Esophagus muscularis mucosa (tissue), 4 donors: ENCODE data around the gene ANKRD11. TPM values are rescaled to one million over a fixed set of nuclear protein-coding genes. Genes with fewer than 3 reads are reported as not detected.

ENCODE experiments used
- DNase-seq: peaks from one replicate; pipeline ENCODE4 v3.0.0-alpha.2; 2017; ENCODE audit errors: extremely low spot score
- H3K27ac ChIP-seq, 4 donors: fragments of 200-600 bp; sonication (generic); replicated peaks in 1 of 4; 1 replicate in 3 of 4; 2 replicates in 1 of 4; pipeline ENCODE4 v1.5.1; 2016 to 2019; ENCODE audit warnings: mild to moderate bottlenecking in 1 of 4
- H3K27me3 ChIP-seq, 4 donors: fragments of 200-600 bp; sonication (generic); one replicate each; pipeline versions ENCODE4 v1.5.1 to v1.6.0; 2016 to 2019
- H3K36me3 ChIP-seq, 4 donors: fragments of 200-600 bp; sonication (generic); one replicate each; pipeline ENCODE4 v1.5.1; 2016 to 2019
- H3K4me1 ChIP-seq, 4 donors: fragments of 200-600 bp; sonication (generic); one replicate each; pipeline ENCODE4 v1.5.1; 2016 to 2019
- H3K4me3 ChIP-seq, 4 donors: fragments of 200-600 bp; sonication (generic); 1 replicate in 2 of 4; 2 replicates in 2 of 4; pipeline ENCODE4 v1.5.1; 2016 to 2019; ENCODE audit warnings: mild to moderate bottlenecking in 4 of 4, moderate library complexity in 1 of 4
- H3K9me3 ChIP-seq, 4 donors: fragments of 200-600 bp; sonication (generic); 1 replicate in 3 of 4; 2 replicates in 1 of 4; pipeline ENCODE4 v1.5.1; 2016 to 2019
- EP300 ChIP-seq: sonication (generic); formaldehyde crosslinking; IDR thresholded peaks from one replicate; pipeline ENCODE4 v1.6.1; 2017; ENCODE audit warnings: antibody characterized with exemption
- POLR2A ChIP-seq: fragments of 450-650 bp; IDR thresholded peaks from one replicate; pipeline ENCODE4 v1.6.1; 2017; ENCODE audit warnings: antibody characterized with exemption, moderate library complexity, mild to moderate bottlenecking, low read depth
- POLR2AphosphoS5 ChIP-seq, 2 donors: sonication (generic); formaldehyde crosslinking; IDR thresholded peaks; one replicate each; pipeline ENCODE4 v1.6.1; 2017; ENCODE audit warnings: antibody characterized with exemption in 2 of 2
- WGBS: methylation state at CpG from one replicate; pipeline ENCODE4 v1.1.5; 2018; 5-methylcytosine and 5-hydroxymethylcytosine counted together
- intact Hi-C: fragments of 100-400 bp; cut with DNase I; formaldehyde crosslinking; loops from one replicate; pipeline ENCODE4 v1.15.1; 2023
- total RNA-seq, 4 donors: library from RNA; depleted of rRNA; stranded (reverse); fragments of >200 nt; gene quantifications; one replicate each; pipeline versions ENCODE4 v1.1.0 to v1.2.1, GENCODE V29; 2016
- TF ChIP-seq, protein P1 (sequence below), 3 experiments: fragments of 200-600 bp in 2 of 3; fragments of 450-650 bp in 1 of 3; sonication (generic) in 2 of 3; IDR thresholded peaks; one replicate each; pipeline ENCODE4 v1.5.1; 2017 to 2019; ENCODE audit warnings: antibody characterized with exemption in 3 of 3, mild to moderate bottlenecking in 2 of 3, moderate library complexity in 1 of 3

ANKRD11 gene
- total RNA-seq, 4 donors from 2014 or later = 60.8 to 119 (median 105) TPM

GRCh38 chr16:89354325-89354724, 136.0 kb downstream of the ANKRD11 start:
- 83% methylated on average over 6 of the region's 6 CpGs for WGBS
- H3K4me3 ChIP-seq = no peak overlapping the region
- H3K27ac ChIP-seq = no peak overlapping the region
- no peaks in the 10 kb centered on the region for H3K27me3 ChIP-seq
- no peaks in the 10 kb centered on the region for H3K9me3 ChIP-seq
- H3K4me1 ChIP-seq = peaks cover 47 to 81% (median 72%) of the 10 kb centered on the region in 4 donors
- intact Hi-C loops = no loop called here
- H3K36me3 ChIP-seq = peaks cover 0 to 7% (median 0%) of the 10 kb centered on the region in 4 donors
- TF ChIP-seq POLR2AphosphoS5 (IDR thresholded peaks at IDR 0.05) (no peak), POLR2A (no peak), EP300 (no peak)
- DNase-seq = no peak

DNA sequence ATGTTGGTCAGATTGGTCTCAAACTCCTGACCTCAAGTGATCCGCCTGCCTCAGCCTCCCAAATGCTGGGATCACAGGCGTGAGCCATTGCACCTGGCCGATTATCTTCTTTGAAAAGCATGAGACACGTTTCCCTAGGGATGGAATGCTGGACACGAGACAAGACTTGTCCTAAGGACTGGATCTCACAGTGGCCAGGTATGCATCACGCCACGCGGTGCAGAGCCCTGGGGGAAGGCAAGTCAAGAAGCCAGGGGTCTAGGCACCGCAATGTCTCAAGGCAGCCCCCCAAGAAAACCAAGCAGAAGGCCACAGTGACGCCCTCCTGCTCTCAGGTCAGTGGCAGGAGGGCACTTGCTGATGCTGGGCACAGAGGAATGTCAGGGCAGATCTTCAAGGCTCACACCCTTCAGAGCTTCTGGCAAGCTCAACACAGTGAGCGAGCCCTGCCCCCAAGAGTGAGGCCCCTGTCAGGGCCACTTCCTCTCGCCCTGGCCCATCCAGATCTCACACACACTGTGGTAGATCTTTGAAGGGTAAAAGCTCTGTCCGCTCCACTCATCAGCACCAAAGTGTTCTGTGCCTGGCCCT, 138.2 kb downstream of the ANKRD11 start:
- H3K4me3 ChIP-seq = no peak overlapping the region
- H3K27ac ChIP-seq = no peak overlapping the region
- TF ChIP-seq EP300 (no peak), POLR2A (no peak), POLR2AphosphoS5 (IDR thresholded peaks at IDR 0.05) (no peak)
- TF ChIP-seq, protein P1, sequence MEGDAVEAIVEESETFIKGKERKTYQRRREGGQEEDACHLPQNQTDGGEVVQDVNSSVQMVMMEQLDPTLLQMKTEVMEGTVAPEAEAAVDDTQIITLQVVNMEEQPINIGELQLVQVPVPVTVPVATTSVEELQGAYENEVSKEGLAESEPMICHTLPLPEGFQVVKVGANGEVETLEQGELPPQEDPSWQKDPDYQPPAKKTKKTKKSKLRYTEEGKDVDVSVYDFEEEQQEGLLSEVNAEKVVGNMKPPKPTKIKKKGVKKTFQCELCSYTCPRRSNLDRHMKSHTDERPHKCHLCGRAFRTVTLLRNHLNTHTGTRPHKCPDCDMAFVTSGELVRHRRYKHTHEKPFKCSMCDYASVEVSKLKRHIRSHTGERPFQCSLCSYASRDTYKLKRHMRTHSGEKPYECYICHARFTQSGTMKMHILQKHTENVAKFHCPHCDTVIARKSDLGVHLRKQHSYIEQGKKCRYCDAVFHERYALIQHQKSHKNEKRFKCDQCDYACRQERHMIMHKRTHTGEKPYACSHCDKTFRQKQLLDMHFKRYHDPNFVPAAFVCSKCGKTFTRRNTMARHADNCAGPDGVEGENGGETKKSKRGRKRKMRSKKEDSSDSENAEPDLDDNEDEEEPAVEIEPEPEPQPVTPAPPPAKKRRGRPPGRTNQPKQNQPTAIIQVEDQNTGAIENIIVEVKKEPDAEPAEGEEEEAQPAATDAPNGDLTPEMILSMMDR (IDR thresholded peaks at IDR 0.05) = no peak
- WGBS = 79% methylated on average over 12 of the region's 13 CpGs
- no peaks in the 10 kb centered on the region for H3K9me3 ChIP-seq
- peaks cover 31 to 61% (median 51%) of the 10 kb centered on the region in 4 donors for H3K4me1 ChIP-seq
- DNase-seq = no peak
- intact Hi-C loops = no loop called here
- H3K27me3 ChIP-seq = no peaks in the 10 kb centered on the region
- peaks cover 0 to 7% (median 0%) of the 10 kb centered on the region in 4 donors for H3K36me3 ChIP-seq

DNA sequence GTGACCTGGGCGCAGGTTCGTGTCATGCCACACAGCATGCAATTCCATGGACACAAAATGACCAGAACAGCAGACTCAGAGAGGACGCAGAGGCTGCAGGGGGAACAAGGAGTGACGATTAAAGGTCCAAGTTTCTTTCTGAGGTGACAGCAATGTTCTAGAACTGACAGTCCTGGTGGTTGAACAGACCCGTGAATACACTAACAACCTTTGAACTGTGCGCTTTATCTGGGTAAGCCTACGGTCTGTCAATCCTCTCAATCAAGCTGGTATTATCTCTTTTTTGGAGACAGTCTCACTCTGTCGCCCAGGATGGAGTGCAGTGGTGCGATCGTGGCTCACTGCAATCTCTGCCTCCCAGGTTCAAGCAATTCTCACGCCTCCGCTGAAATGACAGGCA, 138.7 kb downstream of the ANKRD11 start:
- TF ChIP-seq, protein P1 (IDR thresholded peaks at IDR 0.05) = no peak
- TF ChIP-seq POLR2AphosphoS5 (IDR thresholded peaks at IDR 0.05) (no peak), POLR2A (no peak), EP300 (no peak)
- no peaks in the 10 kb centered on the region for H3K9me3 ChIP-seq
- no peak overlapping the region for H3K4me3 ChIP-seq
- intact Hi-C loops = no loop called here
- H3K4me1 ChIP-seq = peaks cover 25 to 60% (median 47%) of the 10 kb centered on the region in 4 donors
- H3K36me3 ChIP-seq = peaks cover 0 to 7% (median 0%) of the 10 kb centered on the region in 4 donors
- 90% methylated on average over 12 of the region's 12 CpGs for WGBS
- no peak overlapping the region for H3K27ac ChIP-seq
- no peaks in the 10 kb centered on the region for H3K27me3 ChIP-seq
- DNase-seq = no peak

- 92% methylated on average over 18 of the region's 18 CpGs for WGBS
- H3K9me3 ChIP-seq = no peaks in the 10 kb centered on the region
- intact Hi-C loops = no loop called here
- H3K4me3 ChIP-seq = no peak overlapping the region
- TF ChIP-seq POLR2AphosphoS5 (IDR thresholded peaks at IDR 0.05) = no peak
- TF ChIP-seq POLR2A = no peak
- TF ChIP-seq, protein P1 (IDR thresholded peaks at IDR 0.05) = no peak
- TF ChIP-seq EP300 = no peak
- peaks cover 0 to 7% (median 0%) of the 10 kb centered on the region in 4 donors for H3K36me3 ChIP-seq
- no peaks in the 10 kb centered on the region for H3K27me3 ChIP-seq
- DNase-seq = no peak
- no peak overlapping the region for H3K27ac ChIP-seq
- peaks cover 29 to 58% (median 45%) of the 10 kb centered on the region in 4 donors for H3K4me1 ChIP-seq
Measured at GRCh38 chr16:89350701-89351380, 139.5 kb downstream of the ANKRD11 start.

- Histone ChIP-seq H3K9me3 (no peaks in the 10 kb centered on the region), H3K27ac (no peak overlapping the region), H3K4me1 (peaks cover 33 to 58% (median 50%) of the 10 kb centered on the region in 4 donors), H3K4me3 (no peak overlapping the region), H3K27me3 (no peaks in the 10 kb centered on the region), H3K36me3 (peaks cover 0 to 7% (median 0%) of the 10 kb centered on the region in 4 donors)
- WGBS = 91% methylated on average over 8 of the region's 8 CpGs
- TF ChIP-seq, protein P1 (IDR thresholded peaks at IDR 0.05) = no peak
- TF ChIP-seq POLR2AphosphoS5 (IDR thresholded peaks at IDR 0.05) = no peak
- TF ChIP-seq POLR2A = no peak
- TF ChIP-seq EP300 = no peak
- no peak for DNase-seq
- intact Hi-C loops = no loop called here
Measured at GRCh38 chr16:89349947-89350633, 140.3 kb downstream of the ANKRD11 start.
